ENCODE results near the gene GEN1.

GEN1 gene

GRCh38 chr2:17805166-17805565 is 51.2 kb downstream of the GEN1 start:
- Mint-ChIP-seq H3K4me3 (no peak overlapping the region), H3K9me3 (no peaks in the 10 kb centered on the region), H3K27ac (ENCODE audit: low read depth) (no peak overlapping the region), H3K27me3 (peaks cover 55% of the 10 kb centered on the region), H3K36me3 (ENCODE audit: insufficient read depth) (no peaks in the 10 kb centered on the region), H3K4me1 (no peaks in the 10 kb centered on the region)
- no peak for DNase-seq (ENCODE audit: low spot score in 2 of 2)
- no peak for ATAC-seq (replicated peaks; ENCODE audit: extremely low read depth, poor library complexity, severe bottlenecking)

GRCh38 chr2:17805717-17806363 is 51.9 kb downstream of the GEN1 start:
- Mint-ChIP-seq H3K27me3 (peaks cover 49% of the 10 kb centered on the region), H3K36me3 (ENCODE audit: insufficient read depth) (no peaks in the 10 kb centered on the region), H3K9me3 (no peaks in the 10 kb centered on the region), H3K27ac (ENCODE audit: low read depth) (no peak overlapping the region), H3K4me3 (no peak overlapping the region), H3K4me1 (no peaks in the 10 kb centered on the region)
- DNase-seq (ENCODE audit: low spot score in 2 of 2) (no peak), ATAC-seq (replicated peaks; ENCODE audit: extremely low read depth, poor library complexity, severe bottlenecking) (no peak)

- Mint-ChIP-seq H3K36me3 (ENCODE audit: insufficient read depth) (no peaks in the 10 kb centered on the region), H3K27ac (ENCODE audit: low read depth) (no peak overlapping the region), H3K4me1 (no peaks in the 10 kb centered on the region), H3K4me3 (no peak overlapping the region), H3K27me3 (peaks cover 45% of the 10 kb centered on the region), H3K9me3 (no peaks in the 10 kb centered on the region)
- no peak for ATAC-seq (replicated peaks; ENCODE audit: extremely low read depth, poor library complexity, severe bottlenecking)
- DNase-seq (ENCODE audit: low spot score in 2 of 2), result no peak
Observed at GRCh38 chr2:17813010-17813741, 59.2 kb downstream of the GEN1 start.

GRCh38 chr2:17813742-17814473 is 60.0 kb downstream of the GEN1 start:
- peaks cover 45% of the 10 kb centered on the region for H3K27me3 Mint-ChIP-seq
- ATAC-seq (replicated peaks; ENCODE audit: extremely low read depth, poor library complexity, severe bottlenecking) (no peak), DNase-seq (ENCODE audit: low spot score in 2 of 2) (no peak)
- H3K36me3 Mint-ChIP-seq (ENCODE audit: insufficient read depth), result no peaks in the 10 kb centered on the region
- H3K27ac Mint-ChIP-seq (ENCODE audit: low read depth), result no peak overlapping the region
- H3K9me3 Mint-ChIP-seq, result no peaks in the 10 kb centered on the region
- no peaks in the 10 kb centered on the region for H3K4me1 Mint-ChIP-seq
- H3K4me3 Mint-ChIP-seq, result no peak overlapping the region

- ATAC-seq (replicated peaks; ENCODE audit: extremely low read depth, poor library complexity, severe bottlenecking) (no peak), DNase-seq (ENCODE audit: low spot score in 2 of 2) (no peak)
- no peaks in the 10 kb centered on the region for H3K4me1 Mint-ChIP-seq
- no peak overlapping the region for H3K27ac Mint-ChIP-seq (ENCODE audit: low read depth)
- H3K9me3 Mint-ChIP-seq, result no peaks in the 10 kb centered on the region
- no peak overlapping the region for H3K4me3 Mint-ChIP-seq
- H3K36me3 Mint-ChIP-seq (ENCODE audit: insufficient read depth), result peaks cover 2% of the 10 kb centered on the region
- H3K27me3 Mint-ChIP-seq, result peaks cover 41% of the 10 kb centered on the region
Observed at GRCh38 chr2:17814601-17815000, 60.7 kb downstream of the GEN1 start.

- no peak for DNase-seq (ENCODE audit: low spot score in 2 of 2)
- H3K9me3 Mint-ChIP-seq, result no peaks in the 10 kb centered on the region
- peaks cover 42% of the 10 kb centered on the region for H3K27me3 Mint-ChIP-seq
- no peaks in the 10 kb centered on the region for H3K4me1 Mint-ChIP-seq
- no peak for ATAC-seq (replicated peaks; ENCODE audit: extremely low read depth, poor library complexity, severe bottlenecking)
- H3K36me3 Mint-ChIP-seq (ENCODE audit: insufficient read depth), result peaks cover 3% of the 10 kb centered on the region
- no peak overlapping the region for H3K4me3 Mint-ChIP-seq
- no peak overlapping the region for H3K27ac Mint-ChIP-seq (ENCODE audit: low read depth)
Observed at GRCh38 chr2:17815468-17816184, 61.7 kb downstream of the GEN1 start.

GRCh38 chr2:17816396-17817245 is 62.7 kb downstream of the GEN1 start, which contains the start of gene MSGN1:
Gene MSGN1, plus strand, starts transcription at chr2:17816460. Its CDS starts 59 bp downstream, at chr2:17816519.
- H3K9me3 Mint-ChIP-seq, result no peaks in the 10 kb centered on the region
- peaks cover 46% of the 10 kb centered on the region for H3K27me3 Mint-ChIP-seq
- ATAC-seq (replicated peaks; ENCODE audit: extremely low read depth, poor library complexity, severe bottlenecking) (no peak), DNase-seq (ENCODE audit: low spot score in 2 of 2) (no peak)
- peaks cover 3% of the 10 kb centered on the region for H3K36me3 Mint-ChIP-seq (ENCODE audit: insufficient read depth)
- H3K27ac Mint-ChIP-seq (ENCODE audit: low read depth), result no peak within 1 kb of the TSS
- no peak within 1 kb of the TSS for H3K4me3 Mint-ChIP-seq
- no peaks in the 10 kb centered on the region for H3K4me1 Mint-ChIP-seq

GRCh38 chr2:17818235-17818815 is 64.4 kb downstream of the GEN1 start:
- no peak overlapping the region for H3K4me3 Mint-ChIP-seq
- no peaks in the 10 kb centered on the region for H3K9me3 Mint-ChIP-seq
- no peak for ATAC-seq (replicated peaks; ENCODE audit: extremely low read depth, poor library complexity, severe bottlenecking)
- no peaks in the 10 kb centered on the region for H3K4me1 Mint-ChIP-seq
- H3K27ac Mint-ChIP-seq (ENCODE audit: low read depth), result no peak overlapping the region
- peaks cover 4% of the 10 kb centered on the region for H3K36me3 Mint-ChIP-seq (ENCODE audit: insufficient read depth)
- DNase-seq (ENCODE audit: low spot score in 2 of 2), result no peak
- H3K27me3 Mint-ChIP-seq, result peaks cover 55% of the 10 kb centered on the region

GRCh38 chr2:17821080-17821479 is 67.1 kb downstream of the GEN1 start:
- H3K36me3 Mint-ChIP-seq (ENCODE audit: insufficient read depth), result peaks cover 4% of the 10 kb centered on the region
- no peaks in the 10 kb centered on the region for H3K9me3 Mint-ChIP-seq
- ATAC-seq (replicated peaks; ENCODE audit: extremely low read depth, poor library complexity, severe bottlenecking), result no peak
- no peak overlapping the region for H3K4me3 Mint-ChIP-seq
- H3K4me1 Mint-ChIP-seq, result no peaks in the 10 kb centered on the region
- H3K27me3 Mint-ChIP-seq, result peaks cover 69% of the 10 kb centered on the region
- no peak overlapping the region for H3K27ac Mint-ChIP-seq (ENCODE audit: low read depth)
- DNase-seq (ENCODE audit: low spot score in 2 of 2), result no peak

GRCh38 chr2:17821535-17822444 is 67.9 kb downstream of the GEN1 start:
- Mint-ChIP-seq H3K4me3 (no peak overlapping the region), H3K27ac (ENCODE audit: low read depth) (no peak overlapping the region), H3K9me3 (no peaks in the 10 kb centered on the region), H3K27me3 (peaks cover 69% of the 10 kb centered on the region), H3K4me1 (no peaks in the 10 kb centered on the region), H3K36me3 (ENCODE audit: insufficient read depth) (peaks cover 4% of the 10 kb centered on the region)
- ATAC-seq (replicated peaks; ENCODE audit: extremely low read depth, poor library complexity, severe bottlenecking) (no peak), DNase-seq (ENCODE audit: low spot score in 2 of 2) (no peak)

Measured in central memory CD8-positive, alpha-beta T cell (primary cell).